DMS53 treated with DMSO at 0.1 percent for 48 hours (cell line): ENCODE measurements around the gene ABI2.
"Not testable (repeated sequence)": the region's sequence is repeated elsewhere in the genome, so short reads cannot be mapped to it uniquely, and the experiment has no call there.

Experiments used
- DNase-seq: peaks from one replicate; lab custom pipeline; 2025; ENCODE audit not compliant: unreplicated experiment; lab: John Stamatoyannopoulos, UW

Gene ABI2

DNA sequence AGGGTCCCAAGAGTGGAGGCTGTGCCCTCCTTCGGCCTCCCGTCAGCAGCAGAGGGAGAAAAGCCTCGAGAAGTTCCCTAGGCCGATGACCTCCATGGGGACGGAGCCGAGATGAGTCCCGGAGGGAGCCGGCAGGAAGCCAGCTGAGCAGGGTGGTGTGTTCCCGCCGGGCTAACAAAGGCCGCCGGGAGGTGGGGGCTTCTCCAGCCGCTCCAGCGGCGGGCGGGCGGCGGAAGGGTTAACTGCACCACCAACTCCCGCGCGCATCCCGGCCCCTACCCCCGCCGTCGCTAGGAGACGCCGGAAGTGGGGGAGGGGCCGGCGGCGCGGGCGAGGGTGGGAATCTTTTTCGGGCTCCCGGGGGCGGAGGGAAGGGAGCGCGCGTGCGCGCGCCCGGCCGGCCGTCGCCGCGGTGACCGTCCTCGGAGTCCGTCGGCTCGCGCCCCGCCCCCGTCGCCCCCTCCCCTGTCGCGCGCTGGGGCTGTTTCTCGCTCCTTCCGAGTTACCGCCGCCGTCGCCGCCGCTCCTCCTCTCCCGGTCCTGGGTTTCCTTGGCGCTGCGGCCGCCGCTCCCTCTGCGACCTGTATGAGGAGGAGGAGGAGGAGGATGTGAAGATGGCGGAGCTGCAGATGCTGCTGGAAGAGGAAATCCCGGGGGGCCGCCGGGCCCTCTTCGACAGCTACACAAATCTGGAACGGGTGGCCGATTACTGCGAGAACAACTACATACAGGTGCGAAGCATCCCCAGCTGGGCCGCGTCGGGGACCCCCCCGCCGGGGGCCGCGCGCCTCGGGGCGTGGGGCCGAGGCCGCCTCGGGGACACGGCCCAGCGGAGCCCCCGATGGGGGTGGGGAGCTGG is at the start of gene ABI2:
Gene ABI2 (plus strand): TSS at position 494 of the 859 bp plus-strand sequence. CDS start 121 bp downstream, at position 615.
- peak; percentile 59 for DNase-seq

DNA sequence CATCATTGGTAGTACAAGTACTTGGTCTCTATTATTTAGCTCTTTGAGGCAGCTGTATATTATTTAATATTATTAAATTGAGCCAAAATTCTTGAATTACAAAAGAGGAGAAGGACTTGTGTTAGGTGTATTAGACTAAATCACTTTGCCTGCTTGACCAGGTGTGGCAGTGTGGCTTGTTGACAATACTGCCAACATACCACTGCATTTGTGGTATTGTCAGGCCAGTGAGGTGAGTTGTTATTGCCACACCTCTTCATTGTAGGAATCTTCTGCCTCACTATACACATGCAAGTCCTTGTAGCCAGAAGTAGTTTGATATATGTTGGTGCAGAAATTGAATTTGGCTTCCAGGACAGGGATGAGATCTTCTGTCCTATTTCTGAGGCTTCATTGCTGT is 48.9 kb upstream of the ABI2 start:
- no peak for DNase-seq

DNA sequence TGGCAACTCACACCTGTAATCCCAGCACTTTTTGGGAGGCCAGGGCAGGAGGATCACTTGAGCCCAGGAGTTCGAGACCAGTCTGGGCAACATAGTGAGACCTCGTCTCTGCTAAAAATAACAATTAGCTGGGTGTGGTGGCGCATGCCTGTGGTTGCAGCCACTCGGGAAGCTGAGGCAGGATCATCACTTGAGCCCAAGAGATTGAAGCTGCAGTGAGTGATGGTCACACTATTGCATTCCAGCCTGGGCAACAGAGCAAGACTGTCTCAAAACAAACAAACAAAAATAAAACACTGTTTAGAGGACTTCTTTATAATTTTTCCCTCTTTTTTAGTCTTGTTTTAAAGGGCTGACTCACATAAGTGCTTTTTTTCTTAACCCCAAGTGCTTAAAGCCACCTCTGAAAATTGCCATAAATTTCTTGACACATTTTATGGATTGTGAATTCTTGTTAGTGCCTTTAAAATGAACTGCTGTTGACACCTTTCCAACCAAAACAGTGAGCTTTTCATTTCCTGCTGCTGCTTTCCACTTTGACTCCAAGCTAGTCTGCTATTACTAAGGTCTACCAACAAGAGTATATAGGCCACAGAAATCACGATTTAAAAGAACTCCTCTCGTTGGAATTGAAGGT is 47.6 kb upstream of the ABI2 start:
- DNase-seq, result no peak

DNA sequence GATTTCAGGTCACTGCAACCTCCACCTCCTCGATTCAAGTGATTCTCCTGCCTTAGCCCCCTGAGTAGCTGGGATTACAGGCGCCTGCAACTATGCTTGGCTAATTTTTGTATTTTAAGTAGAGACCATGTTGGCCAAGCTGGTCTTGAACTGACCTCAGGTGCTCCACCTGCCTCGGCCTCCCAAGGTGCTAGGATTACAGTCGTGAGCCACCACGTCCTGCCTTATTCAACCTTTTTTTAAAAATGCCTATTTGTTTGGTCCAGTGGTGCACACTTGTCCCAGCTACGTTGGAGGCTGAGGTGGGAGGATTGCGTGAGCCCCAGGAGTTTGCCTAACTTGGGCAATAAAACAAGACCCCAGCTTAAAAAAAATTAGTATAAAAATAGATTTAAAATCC is 46.1 kb upstream of the ABI2 start:
- no peak for DNase-seq

DNA sequence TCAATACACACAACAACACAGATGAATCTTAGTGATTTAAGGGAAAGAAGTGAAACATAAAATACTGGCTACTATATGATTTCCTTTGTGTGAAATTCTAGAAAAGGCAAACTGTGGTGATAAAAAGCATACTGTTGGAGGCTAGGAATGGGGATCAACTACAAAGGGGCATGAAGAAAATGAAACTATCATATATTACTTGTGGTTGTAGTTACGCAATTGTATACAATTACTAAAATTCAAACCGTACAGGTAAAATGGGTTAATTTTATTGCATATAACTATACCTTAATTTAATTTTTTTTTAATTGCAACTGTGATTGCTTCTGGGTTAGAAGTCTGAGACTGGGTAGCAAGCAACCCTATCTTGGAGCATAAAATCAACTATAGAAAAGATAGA is 41.7 kb upstream of the ABI2 start:
- DNase-seq, result no peak

DNA sequence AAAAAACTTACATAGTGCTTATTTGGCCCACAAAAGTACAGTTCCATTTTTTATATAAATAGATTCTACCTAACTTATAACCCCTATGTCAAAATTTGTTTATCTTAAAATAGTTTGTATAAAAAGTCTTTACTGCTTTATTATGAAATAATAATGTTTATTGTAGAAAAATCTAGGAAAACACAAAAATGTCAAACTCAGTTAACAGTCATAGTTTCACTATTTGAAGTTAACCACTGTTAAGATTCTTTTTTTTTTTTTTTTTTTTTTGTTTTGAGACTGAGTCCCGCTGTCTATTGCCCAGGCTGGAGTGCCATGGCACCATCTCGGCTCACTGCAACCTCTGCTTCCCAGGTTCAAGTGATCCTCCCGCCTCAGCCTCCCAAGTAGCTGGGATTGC is 26.5 kb upstream of the ABI2 start:
- DNase-seq, result no peak

DNA sequence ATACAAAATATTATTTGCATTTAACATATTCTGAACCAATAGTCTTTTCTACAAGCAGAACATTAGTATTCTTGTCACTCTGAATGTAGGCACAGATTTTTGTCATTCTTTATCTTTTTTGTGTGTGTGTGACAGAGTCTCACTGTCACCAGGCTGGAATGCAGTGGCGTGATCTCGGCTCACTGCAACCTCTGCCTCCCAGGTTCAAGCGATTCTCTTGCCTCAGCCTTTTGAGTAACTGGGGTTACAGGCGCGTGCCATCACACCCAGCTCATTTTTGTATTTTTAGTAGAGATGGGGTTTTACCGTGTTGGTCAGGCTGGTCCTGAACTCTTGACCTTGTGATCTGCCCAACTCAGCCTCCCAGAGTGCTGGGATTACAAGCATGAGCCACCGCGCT is 25.6 kb upstream of the ABI2 start:
- DNase-seq, result not testable (repeated sequence)

DNA sequence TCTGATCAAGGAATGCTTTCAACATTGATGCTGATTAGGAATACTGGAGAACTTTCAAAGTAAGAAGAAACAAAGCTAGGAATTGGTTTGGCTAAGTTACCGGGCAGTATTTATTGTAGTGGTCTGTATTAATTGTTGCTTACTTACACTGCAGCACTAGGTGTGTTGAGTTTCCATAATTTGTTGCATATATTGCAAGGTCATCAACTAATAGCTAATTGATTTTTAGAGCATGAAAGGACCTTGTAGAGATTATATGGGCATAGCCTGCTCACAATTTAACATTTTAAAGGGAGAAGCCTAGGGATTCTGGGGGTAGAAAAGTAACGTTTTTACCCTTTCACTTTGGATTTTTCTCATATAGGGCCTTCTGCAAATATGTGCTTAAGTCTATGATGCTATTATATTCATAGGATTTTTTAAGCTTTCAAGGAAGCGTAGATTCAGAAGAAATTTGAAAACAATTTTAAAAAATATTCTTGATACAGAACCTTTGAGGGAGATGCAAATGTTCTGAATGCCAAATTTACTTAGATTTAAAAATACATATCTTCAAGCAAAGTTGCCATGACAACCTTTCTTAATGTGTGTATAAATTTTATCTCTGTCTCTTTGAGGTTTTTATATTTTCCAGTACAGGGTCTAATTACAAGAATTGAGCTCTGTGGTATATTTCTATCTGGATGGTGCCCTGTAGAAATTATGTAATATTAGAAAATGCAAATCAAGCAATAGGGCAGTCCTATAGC is 17.3 kb upstream of the ABI2 start:
- no peak for DNase-seq

DNA sequence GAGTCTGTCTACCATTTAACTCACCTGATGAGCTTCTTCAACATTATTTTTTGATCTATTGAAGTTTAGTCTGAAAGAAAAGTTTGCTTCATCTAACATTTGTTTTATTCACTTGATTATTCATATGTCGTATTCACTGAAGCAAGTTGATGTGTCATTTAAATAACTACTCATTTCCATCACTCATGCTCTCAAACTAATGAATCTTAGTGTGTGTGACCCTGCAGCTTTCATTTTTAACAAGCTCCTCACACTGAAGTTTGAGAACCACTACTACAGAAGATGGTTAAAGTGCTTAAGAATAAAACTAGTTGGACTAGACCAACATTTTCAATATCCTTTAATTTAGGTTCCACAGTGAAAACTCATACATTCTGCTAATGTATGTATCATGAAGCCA is 1.8 kb upstream of the ABI2 start:
- DNase-seq, result no peak

DNA sequence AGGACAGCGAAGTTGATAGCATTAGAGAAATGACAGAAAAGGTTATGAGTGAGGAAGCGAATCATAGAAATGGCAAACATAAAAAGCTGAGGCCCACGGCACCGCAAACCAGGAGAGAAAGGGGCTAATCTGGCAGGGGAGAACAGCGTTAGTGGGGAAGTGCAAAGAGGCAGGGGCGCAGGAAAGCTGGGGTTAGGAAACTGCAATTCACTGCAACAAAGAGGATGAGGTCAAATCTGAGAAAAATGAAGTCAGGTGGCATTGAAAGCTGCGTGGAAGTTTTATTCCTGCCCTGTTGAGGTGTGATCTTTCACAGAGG is 653 bp upstream of the ABI2 start:
- no peak for DNase-seq

DNA sequence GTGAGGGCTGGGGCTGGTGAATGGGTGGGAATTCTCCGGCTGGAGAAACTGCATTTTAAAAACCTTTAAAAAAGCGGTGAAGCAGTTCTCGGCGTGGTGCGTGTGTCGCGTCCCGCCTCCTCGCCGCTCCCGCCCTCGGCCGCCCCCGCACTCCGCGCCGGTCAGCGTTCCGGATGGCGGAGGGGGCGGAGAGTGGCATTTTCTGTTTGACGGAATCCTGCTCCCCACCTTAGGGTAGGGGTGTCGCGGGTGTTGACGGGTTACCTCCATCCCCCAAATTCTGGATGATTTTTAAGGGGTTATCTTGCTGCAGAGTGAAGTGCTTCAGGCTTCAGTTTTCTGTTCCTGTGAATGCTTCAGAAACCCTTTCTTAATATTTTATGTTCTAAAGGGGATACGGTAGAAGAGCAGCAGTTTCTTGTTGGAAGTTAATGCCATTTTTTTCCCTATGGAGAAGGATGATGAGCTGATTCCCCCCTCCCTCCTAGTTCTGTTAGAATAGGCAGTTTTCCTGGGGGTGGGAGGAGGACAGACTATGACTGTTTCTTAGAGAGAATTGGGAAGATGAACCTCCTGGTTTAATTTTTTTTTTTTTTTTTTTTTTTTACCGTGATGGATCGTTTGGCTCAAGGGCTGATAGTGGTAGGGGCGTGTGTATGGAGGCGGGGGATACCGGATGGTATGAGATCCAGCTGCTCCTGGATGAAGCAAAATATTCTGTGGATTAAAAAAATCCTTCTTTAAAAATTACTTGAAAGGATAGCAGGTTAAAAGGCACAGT is 756 bp downstream of the ABI2 start:
- no peak for DNase-seq

DNA sequence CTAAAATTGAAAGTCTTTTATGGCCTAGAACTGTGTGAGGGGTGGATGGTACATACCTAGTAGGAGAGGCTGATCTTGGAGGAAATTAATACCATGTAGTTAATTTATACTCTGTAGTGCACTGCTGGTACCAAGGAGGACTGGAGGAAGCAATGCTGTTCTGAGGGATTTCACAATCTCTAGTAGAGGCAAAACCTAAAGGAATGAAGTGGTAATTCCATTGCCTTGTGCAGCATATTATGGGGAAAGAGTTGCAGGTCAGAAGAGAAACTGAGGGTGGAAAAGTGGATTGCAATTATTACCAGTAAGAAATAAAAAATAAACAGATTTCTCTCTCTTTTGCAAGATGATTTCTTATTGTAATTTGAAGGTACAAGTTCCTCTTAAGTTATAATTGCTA is 2.2 kb downstream of the ABI2 start:
- no peak for DNase-seq

DNA sequence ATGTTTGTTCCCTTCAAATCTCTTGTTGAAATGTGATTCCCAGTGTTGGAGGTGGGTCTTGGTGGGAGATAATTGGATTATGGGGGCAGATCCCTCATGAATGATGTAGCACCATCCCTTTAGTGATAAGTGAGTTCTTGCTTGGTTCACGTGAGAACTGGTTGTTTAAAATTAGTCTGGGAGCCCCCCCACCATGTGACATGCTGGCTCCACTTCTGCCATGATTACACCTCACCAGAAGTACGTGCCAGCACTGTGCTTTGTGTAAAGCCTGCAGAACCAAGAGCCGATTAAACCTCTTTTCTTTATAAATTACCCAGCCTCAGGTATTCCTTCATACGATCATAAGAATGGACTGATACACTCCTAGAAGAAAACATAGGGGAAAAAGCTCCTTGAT is 10.1 kb downstream of the ABI2 start:
- no peak for DNase-seq

DNA sequence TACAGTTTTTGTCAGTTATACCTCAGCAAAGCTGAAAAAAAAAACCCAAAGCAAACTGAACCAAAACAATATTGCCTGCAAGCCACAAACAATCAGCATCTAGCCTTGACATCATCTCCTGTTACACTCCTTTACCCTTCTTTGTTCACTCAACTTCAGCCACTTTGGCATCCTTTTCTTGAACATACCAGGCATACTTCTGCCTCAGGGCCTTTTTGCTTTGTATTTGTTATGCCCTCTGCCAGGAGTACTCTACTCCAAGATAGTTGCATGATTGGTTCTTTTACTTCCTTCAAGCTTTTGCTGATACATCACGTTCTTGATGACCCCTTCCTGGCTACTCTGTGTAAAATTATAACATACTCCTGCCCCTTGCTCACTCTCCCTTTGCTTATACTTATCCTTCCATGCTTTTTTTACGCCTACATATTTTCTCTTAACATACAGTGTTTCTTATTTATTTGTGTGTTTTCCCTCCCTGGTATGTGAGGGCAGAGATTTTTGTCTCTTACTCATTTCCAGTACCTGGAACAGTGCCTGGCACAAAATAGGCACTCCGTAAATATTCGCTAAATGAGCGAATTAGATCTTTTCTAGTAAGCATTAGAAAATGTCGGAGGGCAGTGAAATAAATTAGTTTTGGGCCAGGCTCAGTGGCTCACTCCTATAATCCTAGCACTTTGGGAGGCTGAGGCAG is 12.7 kb downstream of the ABI2 start:
- DNase-seq, result no peak

DNA sequence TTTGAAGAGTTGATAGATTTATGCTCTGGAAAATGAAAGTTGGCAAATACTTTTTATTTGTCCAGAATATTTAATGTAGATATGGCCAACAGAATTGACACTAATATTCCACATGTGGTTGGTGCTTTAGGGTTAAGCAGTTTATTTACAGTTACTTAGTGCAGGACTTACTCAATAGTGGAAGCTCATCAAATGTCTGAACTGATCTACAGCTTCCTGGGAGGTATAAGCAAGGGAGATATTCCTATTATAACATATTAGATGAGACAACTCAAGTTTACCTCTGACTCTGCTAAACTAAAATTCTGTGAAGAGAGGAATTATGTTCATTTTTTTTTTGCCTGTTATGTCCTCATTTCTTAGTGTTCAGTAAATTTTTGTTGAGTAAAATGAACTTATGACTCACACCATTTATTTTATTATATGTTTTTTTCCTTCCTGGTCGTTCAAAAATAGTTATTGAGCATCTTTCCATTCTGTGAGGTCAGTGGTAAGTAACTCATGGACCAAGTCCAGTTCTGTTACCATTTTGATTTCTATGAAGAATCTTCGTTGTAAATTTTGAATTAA is 13.6 kb downstream of the ABI2 start:
- no peak for DNase-seq

DNA sequence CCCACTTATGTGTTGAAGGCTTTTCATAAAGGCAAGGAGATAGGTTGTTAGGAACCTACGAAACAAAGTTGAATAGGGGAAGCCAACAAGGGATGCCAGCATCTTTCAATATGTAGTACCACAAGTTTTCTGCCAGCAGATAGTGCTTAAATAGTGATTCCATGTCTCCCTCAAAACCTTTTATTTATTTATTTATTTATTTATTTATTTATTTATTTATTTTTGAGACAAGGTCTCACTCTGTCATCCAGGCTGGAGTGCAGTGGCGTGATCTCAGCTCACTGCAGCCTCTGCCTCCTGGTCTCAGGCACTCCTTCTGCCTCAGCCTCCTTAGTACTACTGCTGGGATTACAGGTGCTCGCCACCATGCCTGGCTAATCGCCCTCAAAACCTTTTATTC is 14.2 kb downstream of the ABI2 start:
- not testable (repeated sequence) for DNase-seq

DNA sequence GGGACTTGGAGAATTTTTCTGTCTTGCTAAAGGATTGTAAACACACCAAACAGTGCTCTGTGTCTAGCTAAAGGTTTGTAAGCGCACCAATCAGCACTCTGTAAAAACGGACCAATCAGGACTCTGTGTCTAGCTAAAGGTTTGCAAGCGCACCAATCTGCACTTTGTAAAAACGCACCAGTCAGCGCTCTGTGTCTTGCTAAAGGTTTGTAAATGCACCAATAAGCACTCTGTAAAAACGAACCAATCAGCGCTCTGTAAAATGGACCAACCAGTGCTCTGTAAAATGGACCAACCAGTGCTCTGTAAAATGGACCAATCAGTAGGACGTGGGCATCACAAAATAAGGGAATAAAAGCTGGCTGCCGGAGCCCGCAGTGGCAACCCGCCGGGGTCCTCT is 16.5 kb downstream of the ABI2 start:
- no peak for DNase-seq

DNA sequence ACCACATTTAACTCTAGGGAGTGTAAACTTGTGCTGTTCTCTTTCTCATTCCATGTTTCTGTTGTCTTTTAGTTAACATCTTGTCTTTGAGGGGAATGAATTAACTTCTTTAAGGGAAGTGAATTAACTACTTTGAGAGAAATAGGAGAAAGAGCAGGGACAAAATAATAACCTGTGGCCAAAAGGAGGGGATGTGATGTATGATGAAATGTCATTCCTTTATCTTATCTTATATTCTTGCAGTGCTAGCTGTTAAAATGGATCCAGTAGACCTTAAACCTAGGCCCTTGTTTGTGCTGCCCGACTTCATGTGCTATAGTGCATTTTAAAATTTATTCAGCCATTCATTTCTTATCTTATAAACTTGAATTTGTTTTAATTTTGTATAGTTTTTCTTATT is 18.4 kb downstream of the ABI2 start:
- no peak for DNase-seq

DNA sequence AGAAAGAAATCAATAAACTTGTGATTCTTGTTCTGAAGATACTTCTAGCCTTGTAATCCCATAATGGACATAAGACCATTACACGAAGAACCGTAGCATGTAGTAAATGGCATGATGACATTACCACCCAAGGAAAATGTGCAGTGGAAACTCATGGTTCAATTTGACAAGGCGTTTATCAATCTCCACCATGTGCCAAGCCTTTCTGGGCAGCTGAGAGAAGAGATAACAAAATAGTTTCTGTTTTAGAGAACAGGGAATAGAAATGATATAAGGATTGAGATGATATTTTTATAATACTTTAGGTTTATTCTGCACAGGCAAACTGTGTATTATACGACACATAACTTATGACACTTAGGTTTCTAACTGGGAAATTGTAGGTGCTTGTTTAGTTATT is 19.2 kb downstream of the ABI2 start:
- no peak for DNase-seq

DNA sequence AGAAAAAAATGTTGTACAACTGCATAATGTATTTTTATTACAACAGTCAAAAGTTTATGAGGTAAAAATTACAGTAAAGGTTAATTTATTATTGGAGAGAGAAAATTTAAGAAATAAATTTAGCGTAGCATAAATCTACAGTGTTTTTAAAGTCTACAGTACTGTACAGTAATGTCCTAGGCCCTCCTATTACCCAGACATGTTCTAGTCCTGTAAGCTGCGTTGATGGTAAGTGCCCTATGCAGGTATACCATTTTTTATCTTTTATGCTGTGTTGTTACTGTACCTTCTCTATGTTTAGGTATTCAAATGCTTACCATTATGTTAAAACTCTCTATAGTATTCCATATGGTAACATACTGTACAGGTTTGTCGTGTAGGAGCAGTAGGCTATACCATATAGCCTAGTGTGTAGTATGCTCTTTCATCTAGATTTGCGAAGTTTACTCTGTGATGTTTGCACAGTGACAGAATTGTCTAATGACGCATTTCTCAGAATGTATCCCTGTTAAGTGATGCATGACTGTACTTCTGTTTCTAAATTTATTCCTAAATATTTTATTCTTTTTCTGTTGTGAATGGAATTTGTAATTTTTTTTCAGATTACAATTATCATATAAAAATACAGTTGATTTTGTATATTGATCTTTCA is 24.5 kb downstream of the ABI2 start:
- peak; percentile 92 for DNase-seq
